ENCODE data around the gene OR2T8. TPM values are rescaled to one million over a fixed set of nuclear protein-coding genes. Genes with fewer than 3 reads are reported as not detected.

Gene OR2T8
- total and polyA plus RNA-seq, 2 donors from 2014 or later: not detected

GRCh38 chr1:247895163-247895637, 24.9 kb upstream of the OR2T8 start, which contains the start of gene OR2W3:
OR2W3 (plus strand) TSS chr1:247895587; CDS start chr1:247895587, 0 bp downstream.
- H3K9ac ChIP-seq (ENCODE audit: low read length in 3 of 3): no peak within 1 kb of the TSS
- H3K9me3 ChIP-seq (ENCODE audit: control insufficient read depth in 2 of 3, insufficient read depth in 1 of 3, low read length in 3 of 3): no peaks in the 10 kb centered on the region
- DNase-seq (no peak), FAIRE-seq (no peak)
- H3K4me3 ChIP-seq (ENCODE audit: low read length in 3 of 3): no peak within 1 kb of the TSS
- intact Hi-C loops (cut with DNase I): no loop called here
- no peaks in the 10 kb centered on the region for H3K4me1 ChIP-seq (ENCODE audit: control insufficient read depth in 2 of 3, insufficient read depth in 2 of 3, low read depth in 1 of 3, low read length in 3 of 3)
- no peaks in the 10 kb centered on the region for H3K36me3 ChIP-seq (ENCODE audit: control insufficient read depth in 2 of 3, insufficient read depth in 3 of 3, low read length in 3 of 3)
- no peak within 1 kb of the TSS for H3K27ac ChIP-seq (ENCODE audit: low read depth in 2 of 2, low read length in 2 of 2)
- no peak for TF ChIP-seq CTCF (IDR thresholded peaks at IDR 0.05; ENCODE audit: borderline replicate concordance, extremely low read depth, insufficient read depth)
- no peaks in the 10 kb centered on the region for H3K27me3 ChIP-seq (ENCODE audit: control insufficient read depth, insufficient read depth, low read length)

GRCh38 chr1:247895976-247896375, 24.1 kb upstream of the OR2T8 start:
- H3K4me3 ChIP-seq (ENCODE audit: low read length in 3 of 3): no peak overlapping the region
- DNase-seq: no peak
- H3K27ac ChIP-seq (ENCODE audit: low read depth in 2 of 2, low read length in 2 of 2): no peak overlapping the region
- intact Hi-C loops (cut with DNase I): no loop called here
- no peaks in the 10 kb centered on the region for H3K9me3 ChIP-seq (ENCODE audit: control insufficient read depth in 2 of 3, insufficient read depth in 1 of 3, low read length in 3 of 3)
- FAIRE-seq: no peak
- H3K36me3 ChIP-seq (ENCODE audit: control insufficient read depth in 2 of 3, insufficient read depth in 3 of 3, low read length in 3 of 3): no peaks in the 10 kb centered on the region
- TF ChIP-seq CTCF (IDR thresholded peaks at IDR 0.05; ENCODE audit: borderline replicate concordance, extremely low read depth, insufficient read depth): no peak
- H3K4me1 ChIP-seq (ENCODE audit: control insufficient read depth in 2 of 3, insufficient read depth in 2 of 3, low read depth in 1 of 3, low read length in 3 of 3): no peaks in the 10 kb centered on the region
- no peak overlapping the region for H3K9ac ChIP-seq (ENCODE audit: low read length in 3 of 3)
- no peaks in the 10 kb centered on the region for H3K27me3 ChIP-seq (ENCODE audit: control insufficient read depth, insufficient read depth, low read length)

- no peak for FAIRE-seq
- H3K4me3 ChIP-seq (ENCODE audit: low read length in 3 of 3): no peak overlapping the region
- H3K4me1 ChIP-seq (ENCODE audit: control insufficient read depth in 2 of 3, insufficient read depth in 2 of 3, low read depth in 1 of 3, low read length in 3 of 3): no peaks in the 10 kb centered on the region
- TF ChIP-seq CTCF (IDR thresholded peaks at IDR 0.05; ENCODE audit: borderline replicate concordance, extremely low read depth, insufficient read depth): no peak
- H3K27ac ChIP-seq (ENCODE audit: low read depth in 2 of 2, low read length in 2 of 2): no peak overlapping the region
- intact Hi-C loops (cut with DNase I): no loop called here
- H3K9ac ChIP-seq (ENCODE audit: low read length in 3 of 3): no peak overlapping the region
- no peak for DNase-seq
- peaks cover 0 to 2% (median 0%) of the 10 kb centered on the region in 3 donors for H3K9me3 ChIP-seq (ENCODE audit: control insufficient read depth in 2 of 3, insufficient read depth in 1 of 3, low read length in 3 of 3)
- no peaks in the 10 kb centered on the region for H3K27me3 ChIP-seq (ENCODE audit: control insufficient read depth, insufficient read depth, low read length)
- H3K36me3 ChIP-seq (ENCODE audit: control insufficient read depth in 2 of 3, insufficient read depth in 3 of 3, low read length in 3 of 3): no peaks in the 10 kb centered on the region
Measured at GRCh38 chr1:247904122-247904521, 15.9 kb upstream of the OR2T8 start.

- DNase-seq (no peak), FAIRE-seq (no peak)
- Histone ChIP-seq H3K4me3 (ENCODE audit: low read length in 3 of 3) (no peak overlapping the region), H3K9ac (ENCODE audit: low read length in 3 of 3) (no peak overlapping the region), H3K4me1 (ENCODE audit: control insufficient read depth in 2 of 3, insufficient read depth in 2 of 3, low read depth in 1 of 3, low read length in 3 of 3) (no peaks in the 10 kb centered on the region), H3K9me3 (ENCODE audit: control insufficient read depth in 2 of 3, insufficient read depth in 1 of 3, low read length in 3 of 3) (peaks cover 0 to 2% (median 0%) of the 10 kb centered on the region in 3 donors), H3K27ac (ENCODE audit: low read depth in 2 of 2, low read length in 2 of 2) (no peak overlapping the region), H3K27me3 (ENCODE audit: control insufficient read depth, insufficient read depth, low read length) (no peaks in the 10 kb centered on the region), H3K36me3 (ENCODE audit: control insufficient read depth in 2 of 3, insufficient read depth in 3 of 3, low read length in 3 of 3) (no peaks in the 10 kb centered on the region)
- intact Hi-C loops (cut with DNase I): no loop called here
- TF ChIP-seq CTCF (IDR thresholded peaks at IDR 0.05; ENCODE audit: borderline replicate concordance, extremely low read depth, insufficient read depth): no peak
Measured at GRCh38 chr1:247905181-247905580, 14.9 kb upstream of the OR2T8 start.
